Fibroblast of the conjunctiva (primary cell): ENCODE results near the gene UBQLN3.

Source experiments
- DNase-seq: peaks from one replicate; pipeline ENCODE4 v3.0.0-alpha.2; 2010; ENCODE audit warnings: low read depth

Gene UBQLN3

GRCh38 chr11:5505363-5506048 lies 4.3 kb downstream of the UBQLN3 start:
- DNase-seq = no peak

- DNase-seq = no peak
Observed at GRCh38 chr11:5504403-5504921, 5.3 kb downstream of the UBQLN3 start.

- no peak for DNase-seq
Observed at GRCh38 chr11:5500393-5500801, 9.4 kb downstream of the UBQLN3 start.

- no peak for DNase-seq
Observed at GRCh38 chr11:5499671-5500070, 10.1 kb downstream of the UBQLN3 start.

- DNase-seq = no peak
Observed at GRCh38 chr11:5489576-5490357, 20.0 kb downstream of the UBQLN3 start.

- DNase-seq = no peak
Observed at GRCh38 chr11:5488798-5489399, 20.9 kb downstream of the UBQLN3 start.

GRCh38 chr11:5488385-5488784 lies 21.4 kb downstream of the UBQLN3 start, which contains the start of gene OR52D1:
OR52D1 (plus strand) TSS chr11:5488685; CDS start chr11:5488707, 22 bp downstream.
- DNase-seq = no peak

- DNase-seq = no peak
Observed at GRCh38 chr11:5486421-5486820, 23.3 kb downstream of the UBQLN3 start.

GRCh38 chr11:5486003-5486402 lies 23.8 kb downstream of the UBQLN3 start:
- no peak for DNase-seq

GRCh38 chr11:5476186-5476819 lies 33.5 kb downstream of the UBQLN3 start:
- peak; percentile 29 for DNase-seq

- DNase-seq = no peak
Observed at GRCh38 chr11:5473921-5474320, 35.8 kb downstream of the UBQLN3 start.

GRCh38 chr11:5467527-5467926 lies 42.2 kb downstream of the UBQLN3 start:
- DNase-seq = no peak

GRCh38 chr11:5460983-5461621 lies 48.7 kb downstream of the UBQLN3 start:
- DNase-seq = no peak
